ENCODE measurements around the gene AIRE. TPM values are rescaled to one million over a fixed set of nuclear protein-coding genes. Genes with fewer than 3 reads are reported as not detected.

AIRE gene
- total RNA-seq, 1 donor from 2014 or later, result 0.13 TPM

DNA sequence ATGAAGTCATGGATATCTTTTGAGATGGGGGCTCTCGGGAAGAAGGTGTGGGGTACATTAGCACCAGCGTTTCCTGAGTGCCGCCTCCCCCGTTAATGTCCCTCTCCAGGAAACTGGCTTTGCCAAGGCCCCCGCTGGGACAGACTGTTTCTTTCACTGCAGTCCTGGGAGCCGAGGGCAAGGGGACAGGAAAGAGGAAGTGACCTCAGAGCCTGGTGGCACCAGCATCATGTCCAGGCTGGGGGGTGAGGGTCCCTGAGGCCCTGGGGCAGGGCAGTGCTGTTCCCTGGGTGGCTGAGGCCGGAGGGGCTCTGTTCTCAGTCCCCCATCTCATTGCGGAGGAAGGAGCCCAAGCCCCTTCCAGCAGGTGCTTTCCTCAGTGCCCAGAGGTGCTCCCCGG lies 20.0 kb downstream of the AIRE start:
- no peak for DNase-seq (ENCODE audit: low spot score in 2 of 2, unreplicated experiment in 2 of 2)
- no peak overlapping the region for H3K4me3 Mint-ChIP-seq
- TF ChIP-seq CTCF (IDR thresholded peaks at IDR 0.05; ENCODE audit: unreplicated experiment), result no peak
- H3K36me3 Mint-ChIP-seq, result peaks cover 3% of the 10 kb centered on the region
- no peak overlapping the region for H3K27ac Mint-ChIP-seq
- H3K4me1 Mint-ChIP-seq, result peaks cover 33% of the 10 kb centered on the region
- no peaks in the 10 kb centered on the region for H3K27me3 Mint-ChIP-seq (ENCODE audit: low read depth)
- H3K9me3 Mint-ChIP-seq, result no peaks in the 10 kb centered on the region

DNA sequence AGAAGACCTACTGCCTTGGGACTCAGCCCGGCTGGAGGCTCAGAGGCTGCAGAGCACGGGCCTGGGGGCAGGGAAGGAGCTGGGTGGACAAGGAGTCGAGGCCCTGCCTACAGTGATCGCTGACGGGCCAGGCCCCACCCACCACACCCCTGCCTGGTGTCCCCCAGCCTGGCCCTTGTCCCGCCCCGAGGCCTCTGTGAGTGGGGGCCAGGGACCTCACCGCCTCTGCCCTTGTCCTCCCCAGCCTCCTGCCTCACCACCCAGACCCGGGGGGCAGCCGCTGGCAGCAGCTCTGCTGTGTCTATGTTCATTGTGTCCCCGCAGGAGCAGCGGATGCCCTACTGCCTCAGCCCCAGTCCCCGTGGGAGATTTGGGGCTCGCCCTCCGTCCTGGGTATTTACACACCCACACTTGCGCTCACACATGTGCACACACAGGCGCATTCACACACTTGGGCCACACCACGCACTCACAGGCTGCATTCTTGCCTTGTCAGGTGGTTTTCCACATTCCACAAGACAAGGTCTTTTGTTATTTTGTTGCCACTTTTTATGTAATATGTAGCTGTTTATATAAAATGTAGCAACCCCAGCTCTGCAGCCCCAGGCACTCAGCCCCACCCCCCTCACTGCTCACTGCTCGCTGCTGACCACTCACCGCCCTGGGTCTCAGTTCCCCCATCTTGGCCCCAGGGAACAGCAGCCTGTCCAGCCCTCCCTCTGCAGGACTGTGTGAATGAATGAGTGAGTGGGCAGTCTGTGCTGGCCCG lies 21.4 kb downstream of the AIRE start:
- Mint-ChIP-seq H3K4me1 (peaks cover 26% of the 10 kb centered on the region), H3K4me3 (no peak overlapping the region), H3K9me3 (no peaks in the 10 kb centered on the region), H3K27ac (peak overlapping the region; percentile 92), H3K36me3 (peaks cover 8% of the 10 kb centered on the region), H3K27me3 (ENCODE audit: low read depth) (no peaks in the 10 kb centered on the region)
- DNase-seq (ENCODE audit: low spot score in 2 of 2, unreplicated experiment in 2 of 2), result no peak
- no peak for TF ChIP-seq CTCF (IDR thresholded peaks at IDR 0.05; ENCODE audit: unreplicated experiment)

GRCh38 chr21:44310628-44311507 lies 25.2 kb downstream of the AIRE start:
- TF ChIP-seq CTCF (IDR thresholded peaks at IDR 0.05; ENCODE audit: unreplicated experiment), result no peak
- Mint-ChIP-seq H3K27ac (no peak overlapping the region), H3K27me3 (ENCODE audit: low read depth) (no peaks in the 10 kb centered on the region), H3K36me3 (peaks cover 8% of the 10 kb centered on the region), H3K4me1 (peaks cover 15% of the 10 kb centered on the region), H3K9me3 (no peaks in the 10 kb centered on the region), H3K4me3 (no peak overlapping the region)
- no peak for DNase-seq (ENCODE audit: low spot score in 2 of 2, unreplicated experiment in 2 of 2)

DNA sequence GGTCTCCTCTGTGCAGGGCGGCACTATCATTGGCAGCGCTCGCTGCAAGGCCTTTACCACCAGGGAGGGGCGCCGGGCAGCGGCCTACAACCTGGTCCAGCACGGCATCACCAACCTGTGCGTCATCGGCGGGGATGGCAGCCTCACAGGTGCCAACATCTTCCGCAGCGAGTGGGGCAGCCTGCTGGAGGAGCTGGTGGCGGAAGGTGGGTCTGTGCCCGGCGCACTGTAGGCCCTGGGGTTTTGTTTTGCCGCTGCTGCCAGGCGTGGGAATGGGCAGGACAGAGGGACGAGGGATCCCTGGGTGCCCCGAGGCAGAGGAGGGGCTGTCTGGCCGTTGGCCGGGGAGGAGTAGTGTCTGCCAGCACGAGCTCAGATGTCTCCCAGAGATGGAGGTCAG lies 26.4 kb downstream of the AIRE start:
- no peak for TF ChIP-seq CTCF (IDR thresholded peaks at IDR 0.05; ENCODE audit: unreplicated experiment)
- Mint-ChIP-seq H3K36me3 (peaks cover 11% of the 10 kb centered on the region), H3K27me3 (ENCODE audit: low read depth) (no peaks in the 10 kb centered on the region), H3K9me3 (no peaks in the 10 kb centered on the region), H3K4me3 (no peak overlapping the region), H3K27ac (no peak overlapping the region), H3K4me1 (peaks cover 11% of the 10 kb centered on the region)
- no peak for DNase-seq (ENCODE audit: low spot score in 2 of 2, unreplicated experiment in 2 of 2)

- TF ChIP-seq CTCF (IDR thresholded peaks at IDR 0.05; ENCODE audit: unreplicated experiment), result no peak
- Mint-ChIP-seq H3K9me3 (no peaks in the 10 kb centered on the region), H3K27ac (no peak overlapping the region), H3K4me1 (peaks cover 5% of the 10 kb centered on the region), H3K4me3 (no peak overlapping the region), H3K27me3 (ENCODE audit: low read depth) (no peaks in the 10 kb centered on the region), H3K36me3 (peaks cover 10% of the 10 kb centered on the region)
- no peak for DNase-seq (ENCODE audit: low spot score in 2 of 2, unreplicated experiment in 2 of 2)
These were observed 27.0 kb downstream of the AIRE start for GRCh38 chr21:44312716-44313115.

Measured in mesothelial cell of epicardium (in vitro differentiated cells).